Measurements from ENCODE around the gene GAL3ST3. TPM values are rescaled to one million over a fixed set of nuclear protein-coding genes. Genes with fewer than 3 reads are reported as not detected.

The GAL3ST3 gene
- total RNA-seq, 2 experiments from 2014 or later: 0.14 to 0.44 TPM

DNA sequence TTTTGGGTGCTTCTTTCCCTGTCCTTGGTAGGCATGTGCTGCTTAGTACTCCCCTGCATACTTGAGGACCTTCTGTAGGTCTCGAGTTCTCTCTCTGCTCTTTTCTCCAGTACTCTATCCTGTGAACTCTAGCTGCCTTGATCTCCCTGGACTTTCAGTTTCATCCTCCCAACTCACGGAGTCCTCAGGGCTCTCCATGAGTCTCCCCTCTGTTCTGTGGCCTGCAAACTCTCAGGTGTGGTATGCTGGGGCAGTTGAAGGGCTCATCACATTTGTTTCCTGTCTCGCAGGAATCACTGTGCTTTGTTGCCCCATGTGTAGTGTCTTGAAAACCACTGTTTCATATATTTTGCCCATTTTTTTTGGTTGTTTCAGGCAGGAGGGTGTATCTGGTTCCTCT lies 17.8 kb upstream of the GAL3ST3 start:
- no peaks in the 10 kb centered on the region for H3K27me3 Mint-ChIP-seq
- POLR2A ChIA-PET: interaction anchor here (0.6 to 6.9 kb wide), 3 partner anchors 8 to 249 kb away, joined by 3 to 62 read pairs (median 5); partner anchors contain the start of gene SF3B2
- H3K27ac Mint-ChIP-seq: peak overlapping the region; percentile 50
- peak overlapping the region; percentile 17 for H3K4me3 Mint-ChIP-seq
- peaks cover 43% of the 10 kb centered on the region for H3K36me3 Mint-ChIP-seq
- no peaks in the 10 kb centered on the region for H3K9me3 Mint-ChIP-seq
- peaks cover 45% of the 10 kb centered on the region for H3K4me1 Mint-ChIP-seq
- DNase-seq (no peak), ATAC-seq (ENCODE audit: low read depth) (no peak)

DNA sequence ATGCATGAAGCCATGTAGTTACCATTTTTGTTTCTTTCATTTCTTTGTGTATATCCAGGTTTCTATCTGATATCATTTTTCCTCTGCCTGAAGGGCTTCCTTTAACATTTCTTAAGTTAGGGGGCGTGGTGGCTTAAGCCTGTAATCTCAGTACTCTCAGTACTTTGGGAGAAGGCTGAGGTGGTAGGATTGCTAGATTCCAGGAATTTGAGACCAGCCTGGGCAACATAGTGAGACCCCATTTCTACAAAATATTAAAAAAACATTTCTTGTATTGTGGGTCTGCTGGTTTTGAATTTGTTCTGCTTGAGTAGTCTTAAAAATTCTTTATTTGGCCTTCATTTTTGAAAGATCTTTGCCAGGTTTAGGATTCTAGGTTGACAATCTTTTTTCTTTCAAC lies 15.6 kb upstream of the GAL3ST3 start:
- POLR2A ChIA-PET: interaction anchor here (2.2 kb wide), 1 partner anchor 12 kb away, joined by 10 read pairs; the partner anchor contains the start of gene SF3B2
- Mint-ChIP-seq H3K9me3 (no peaks in the 10 kb centered on the region), H3K36me3 (peaks cover 55% of the 10 kb centered on the region), H3K27ac (no peak overlapping the region), H3K27me3 (no peaks in the 10 kb centered on the region), H3K4me1 (peaks cover 46% of the 10 kb centered on the region), H3K4me3 (no peak overlapping the region)
- ATAC-seq (ENCODE audit: low read depth) (no peak), DNase-seq (no peak)

- Mint-ChIP-seq H3K36me3 (peaks cover 58% of the 10 kb centered on the region), H3K4me3 (no peak overlapping the region), H3K4me1 (peaks cover 42% of the 10 kb centered on the region), H3K27ac (peak overlapping the region; percentile 17), H3K27me3 (no peaks in the 10 kb centered on the region), H3K9me3 (no peaks in the 10 kb centered on the region)
- DNase-seq (no peak), ATAC-seq (ENCODE audit: low read depth) (no peak)
- POLR2A ChIA-PET: interaction anchor here (2.2 kb wide), 1 partner anchor 11 kb away, joined by 10 read pairs; the partner anchor contains the start of gene SF3B2
Observed at GRCh38 chr11:66063900-66064299, 14.9 kb upstream of the GAL3ST3 start.

- POLR2A ChIA-PET: interaction anchor here (2.2 kb wide), 1 partner anchor 10 kb away, joined by 10 read pairs; the partner anchor contains the start of gene SF3B2
- Mint-ChIP-seq H3K27me3 (no peaks in the 10 kb centered on the region), H3K27ac (peak overlapping the region; percentile 60), H3K4me3 (no peak overlapping the region), H3K36me3 (peaks cover 64% of the 10 kb centered on the region), H3K9me3 (no peaks in the 10 kb centered on the region), H3K4me1 (peaks cover 34% of the 10 kb centered on the region)
- DNase-seq (no peak), ATAC-seq (ENCODE audit: low read depth) (no peak)
Observed at GRCh38 chr11:66062408-66062807, 13.4 kb upstream of the GAL3ST3 start.

DNA sequence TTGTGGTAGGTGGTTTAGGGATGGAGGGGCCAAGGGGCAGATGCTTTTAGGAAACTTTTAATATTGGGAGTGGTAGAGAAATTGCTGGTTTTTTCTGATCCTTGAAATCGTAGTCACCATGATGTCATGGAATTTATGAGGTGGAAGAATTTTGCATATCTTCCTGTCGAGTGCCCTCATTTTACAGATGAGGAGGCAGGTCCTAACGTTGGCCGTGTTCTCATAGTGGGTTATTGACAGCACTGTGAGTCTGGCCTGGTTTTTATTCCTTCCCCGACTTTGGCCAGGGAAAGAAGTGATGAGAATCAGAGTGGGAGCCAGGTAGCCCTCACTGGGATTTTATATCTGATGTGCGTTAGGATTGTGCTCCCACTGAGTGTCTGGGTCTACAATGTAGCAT lies 12.3 kb upstream of the GAL3ST3 start:
- Mint-ChIP-seq H3K27ac (no peak overlapping the region), H3K36me3 (peaks cover 60% of the 10 kb centered on the region), H3K4me1 (peaks cover 24% of the 10 kb centered on the region), H3K9me3 (no peaks in the 10 kb centered on the region), H3K4me3 (no peak overlapping the region), H3K27me3 (no peaks in the 10 kb centered on the region)
- DNase-seq: no peak
- ATAC-seq (ENCODE audit: low read depth): no peak
- POLR2A ChIA-PET: no interaction called here

GRCh38 chr11:66059966-66060680 lies 11.2 kb upstream of the GAL3ST3 start:
- ATAC-seq (ENCODE audit: low read depth) (no peak), DNase-seq (no peak)
- Mint-ChIP-seq H3K9me3 (no peaks in the 10 kb centered on the region), H3K36me3 (peaks cover 59% of the 10 kb centered on the region), H3K27me3 (no peaks in the 10 kb centered on the region), H3K4me1 (peaks cover 23% of the 10 kb centered on the region), H3K27ac (no peak overlapping the region), H3K4me3 (no peak overlapping the region)
- POLR2A ChIA-PET: no interaction called here

GRCh38 chr11:66056501-66056900 lies 7.5 kb upstream of the GAL3ST3 start:
- peaks cover 24% of the 10 kb centered on the region for H3K4me1 Mint-ChIP-seq
- ATAC-seq (ENCODE audit: low read depth) (no peak), DNase-seq (no peak)
- peak overlapping the region; percentile 45 for H3K27ac Mint-ChIP-seq
- no peaks in the 10 kb centered on the region for H3K9me3 Mint-ChIP-seq
- H3K4me3 Mint-ChIP-seq: no peak overlapping the region
- POLR2A ChIA-PET: interaction anchor here (6.5 kb wide), 1 partner anchor 12 kb away, joined by 62 read pairs; the partner anchor contains the start of gene PACS1
- peaks cover 46% of the 10 kb centered on the region for H3K36me3 Mint-ChIP-seq
- no peaks in the 10 kb centered on the region for H3K27me3 Mint-ChIP-seq

DNA sequence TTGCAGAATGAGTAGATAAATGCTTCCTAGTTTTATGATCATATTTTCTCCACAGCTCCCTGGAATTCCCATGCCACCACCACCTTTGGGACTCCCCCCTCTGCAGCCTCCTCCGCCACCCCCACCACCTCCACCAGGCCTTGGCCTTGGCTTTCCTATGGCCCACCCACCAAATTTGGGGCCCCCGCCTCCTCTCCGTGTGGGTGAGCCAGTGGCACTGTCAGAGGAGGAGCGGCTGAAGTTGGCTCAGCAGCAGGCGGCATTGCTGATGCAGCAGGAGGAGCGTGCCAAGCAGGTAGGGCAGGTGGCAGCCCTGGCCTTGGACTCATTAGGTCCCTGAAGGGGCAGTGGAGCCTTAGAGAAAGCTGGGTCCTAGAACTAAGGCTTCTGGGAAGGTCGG lies 6.1 kb upstream of the GAL3ST3 start:
- H3K9me3 Mint-ChIP-seq: no peaks in the 10 kb centered on the region
- no peaks in the 10 kb centered on the region for H3K27me3 Mint-ChIP-seq
- POLR2A ChIA-PET: interaction anchor here (6.5 kb wide), 1 partner anchor 14 kb away, joined by 62 read pairs; the partner anchor contains the start of gene PACS1
- peaks cover 29% of the 10 kb centered on the region for H3K4me1 Mint-ChIP-seq
- peak overlapping the region; percentile 13 for H3K27ac Mint-ChIP-seq
- H3K4me3 Mint-ChIP-seq: no peak overlapping the region
- H3K36me3 Mint-ChIP-seq: peaks cover 36% of the 10 kb centered on the region
- DNase-seq (no peak), ATAC-seq (ENCODE audit: low read depth) (no peak)

- POLR2A ChIA-PET: interaction anchor here (0.9 to 6.5 kb wide), 17 partner anchors 11 to 438 kb away, joined by 3 to 62 read pairs (median 5); partner anchors contain the start of genes BANF1, CCDC85B, CFL1 and EIF1AD
- peaks cover 10% of the 10 kb centered on the region for H3K27me3 Mint-ChIP-seq
- H3K9me3 Mint-ChIP-seq: no peaks in the 10 kb centered on the region
- H3K36me3 Mint-ChIP-seq: peaks cover 23% of the 10 kb centered on the region
- peak overlapping the region; percentile 99 for H3K4me3 Mint-ChIP-seq
- peaks cover 28% of the 10 kb centered on the region for H3K4me1 Mint-ChIP-seq
- ATAC-seq (ENCODE audit: low read depth) (no peak), DNase-seq (no peak)
- H3K27ac Mint-ChIP-seq: peak overlapping the region; percentile 92
Observed at GRCh38 chr11:66052664-66052982, 3.7 kb upstream of the GAL3ST3 start.

GRCh38 chr11:66051766-66052663 lies 3.1 kb upstream of the GAL3ST3 start, which contains the start of gene SF3B2:
Gene SF3B2 (plus strand): TSS chr11:66052364. CDS start chr11:66052385, 21 bp downstream.
- ATAC-seq (ENCODE audit: low read depth) (peak; percentile 99), DNase-seq (peak; percentile 96)
- H3K36me3 Mint-ChIP-seq: peaks cover 20% of the 10 kb centered on the region
- H3K4me3 Mint-ChIP-seq: peak within 1 kb of the TSS; percentile 99
- POLR2A ChIA-PET: interaction anchor here (0.6 to 6.5 kb wide), 24 partner anchors 11 to 437 kb away, joined by 3 to 62 read pairs (median 5); partner anchors contain the start of genes BANF1, CCDC85B, CFL1 and EIF1AD
- H3K27ac Mint-ChIP-seq: peak within 1 kb of the TSS; percentile 92
- H3K27me3 Mint-ChIP-seq: peaks cover 10% of the 10 kb centered on the region
- H3K4me1 Mint-ChIP-seq: peaks cover 28% of the 10 kb centered on the region
- H3K9me3 Mint-ChIP-seq: no peaks in the 10 kb centered on the region

DNA sequence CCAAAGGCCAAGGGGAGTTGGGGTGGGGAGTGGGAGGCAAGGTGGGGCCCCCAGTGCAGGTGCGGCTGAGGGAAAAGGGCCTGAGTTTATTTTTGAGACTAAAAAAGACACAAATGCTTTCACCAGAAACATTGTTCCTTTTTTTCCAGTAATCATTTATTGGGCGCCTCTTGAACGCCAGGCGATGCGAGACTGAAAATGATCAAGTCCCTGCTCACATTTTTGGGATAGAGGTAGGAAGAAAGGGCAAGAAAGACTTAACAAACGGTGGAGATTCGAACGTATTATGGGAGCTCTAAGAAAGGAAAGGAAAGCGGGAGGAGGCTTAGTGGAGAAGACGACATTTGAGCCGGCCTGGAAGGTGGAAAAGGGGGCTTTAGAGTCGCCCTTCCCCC lies 2.4 kb upstream of the GAL3ST3 start:
- ATAC-seq (ENCODE audit: low read depth) (no peak), DNase-seq (no peak)
- peak overlapping the region; percentile 83 for H3K27ac Mint-ChIP-seq
- H3K36me3 Mint-ChIP-seq: peaks cover 20% of the 10 kb centered on the region
- H3K9me3 Mint-ChIP-seq: no peaks in the 10 kb centered on the region
- H3K27me3 Mint-ChIP-seq: peaks cover 14% of the 10 kb centered on the region
- peaks cover 28% of the 10 kb centered on the region for H3K4me1 Mint-ChIP-seq
- POLR2A ChIA-PET: interaction anchor here (0.5 to 6.5 kb wide), 12 partner anchors 17 to 425 kb away, joined by 3 to 62 read pairs (median 5); partner anchors contain the start of genes CCDC85B, MUS81 and PACS1
- H3K4me3 Mint-ChIP-seq: peak overlapping the region; percentile 99

GRCh38 chr11:66050581-66051231 lies 1.7 kb upstream of the GAL3ST3 start:
- POLR2A ChIA-PET: interaction anchor here (0.5 to 6.5 kb wide), 7 partner anchors 18 to 424 kb away, joined by 4 to 62 read pairs (median 5); partner anchors contain the start of genes MUS81 and PACS1
- no peak for DNase-seq
- H3K4me1 Mint-ChIP-seq: peaks cover 28% of the 10 kb centered on the region
- no peaks in the 10 kb centered on the region for H3K9me3 Mint-ChIP-seq
- peak overlapping the region; percentile 99 for H3K4me3 Mint-ChIP-seq
- H3K27me3 Mint-ChIP-seq: peaks cover 14% of the 10 kb centered on the region
- H3K36me3 Mint-ChIP-seq: peaks cover 18% of the 10 kb centered on the region
- ATAC-seq (ENCODE audit: low read depth): no peak
- peak overlapping the region; percentile 83 for H3K27ac Mint-ChIP-seq

Data from activated naive CD8-positive, alpha-beta T cell treated with anti-CD3 and anti-CD28 coated beads, Interleukin-2, amount 10 ng/mL, durations not matched to agents 7 days and 5 days (primary cell).